GM23338 (cell line): ENCODE measurements around the gene MTPN. TPM values are rescaled to one million over a fixed set of nuclear protein-coding genes. Genes with fewer than 3 reads are reported as not detected.

ENCODE experiments used
- ATAC-seq: fragments of 200-7000 bp; cut with Tn5 transposase; 3 replicates; pipeline ENCODE4 v1.9.1; 2020
- DNase-seq: peaks from one replicate; pipeline ENCODE4 v3.0.0-alpha.2; 2015; ENCODE audit warnings: low spot score
- H2AFZ ChIP-seq: fragments of 200-600 bp; sonication (generic); 2 replicates; pipeline ENCODE4 v1.8.0; 2016; ENCODE audit warnings: antibody characterized with exemption, mild to moderate bottlenecking, moderate library complexity
- H3F3A ChIP-seq: fragments of 200-600 bp; sonication (generic); replicated peaks from 2 replicates; pipeline ENCODE4 v1.8.0; 2017; ENCODE audit warnings: antibody characterized with exemption, mixed run types, low read depth
- H3K27ac ChIP-seq: fragments of 200-600 bp; sonication (generic); 2 replicates; pipeline ENCODE4 v1.6.1; 2016; ENCODE audit warnings: low read depth
- H3K27me3 ChIP-seq: fragments of 200-600 bp; sonication (generic); 2 replicates; pipeline ENCODE4 v1.8.0; 2016; ENCODE audit warnings: mild to moderate bottlenecking, mixed run types, moderate library complexity; ENCODE audit not compliant: insufficient read depth
- H3K36me3 ChIP-seq: fragments of 200-600 bp; sonication (generic); 2 replicates; pipeline ENCODE4 v1.8.0; 2016; ENCODE audit warnings: mild to moderate bottlenecking; ENCODE audit not compliant: insufficient read depth
- H3K4me1 ChIP-seq: fragments of 200-600 bp; sonication (generic); 2 replicates; pipeline ENCODE4 v1.8.0; 2016; ENCODE audit warnings: mild to moderate bottlenecking, moderate library complexity; ENCODE audit not compliant: insufficient read depth
- H3K4me2 ChIP-seq: fragments of 200-600 bp; sonication (generic); 2 replicates; pipeline ENCODE4 v1.7.1; 2017; ENCODE audit warnings: mixed run types
- H3K4me3 ChIP-seq: fragments of 200-600 bp; sonication (generic); 2 replicates; pipeline ENCODE4 v1.6.1; 2016; ENCODE audit warnings: mixed run types
- H3K79me2 ChIP-seq: fragments of 200-600 bp; sonication (generic); replicated peaks from 2 replicates; pipeline ENCODE4 v1.8.0; 2017; ENCODE audit warnings: mild to moderate bottlenecking; ENCODE audit not compliant: insufficient read depth
- H3K9me2 ChIP-seq: fragments of 200-600 bp; sonication (generic); 2 replicates; pipeline ENCODE4 v1.8.0; 2017; ENCODE audit not compliant: insufficient read depth
- H4K20me1 ChIP-seq: fragments of 200-600 bp; sonication (generic); replicated peaks from 2 replicates; pipeline ENCODE4 v1.8.0; 2017; ENCODE audit warnings: mild to moderate bottlenecking; ENCODE audit not compliant: insufficient read depth
- H3K27ac Mint-ChIP-seq: 2 replicates; pipeline ENCODE4 v1.8.0; 2020; ENCODE audit warnings: inconsistent platforms, mild to moderate bottlenecking, moderate library complexity, mixed read lengths
- H3K27me3 Mint-ChIP-seq: 3 replicates; pipeline ENCODE4 v1.8.0; 2022; ENCODE audit warnings: low read depth, mild to moderate bottlenecking, moderate library complexity, mixed read lengths, inconsistent platforms; ENCODE audit not compliant: insufficient read depth, poor library complexity
- H3K36me3 Mint-ChIP-seq: 3 replicates; pipeline ENCODE4 v1.8.0; 2021; ENCODE audit warnings: low read depth, mild to moderate bottlenecking, inconsistent platforms, moderate library complexity, mixed read lengths
- H3K4me1 Mint-ChIP-seq: 3 replicates; pipeline ENCODE4 v1.8.0; 2020; ENCODE audit warnings: mild to moderate bottlenecking, inconsistent platforms, mixed read lengths
- H3K4me3 Mint-ChIP-seq: 3 replicates; pipeline ENCODE4 v1.8.0; 2021; ENCODE audit warnings: moderate library complexity, mild to moderate bottlenecking, inconsistent platforms, mixed read lengths
- H3K9me3 Mint-ChIP-seq: 3 replicates; pipeline ENCODE4 v1.8.0; 2020; ENCODE audit warnings: moderate library complexity, mild to moderate bottlenecking, inconsistent platforms, mixed read lengths
- CREB1 ChIP-seq: fragments of 250-450 bp; sonication (Bioruptor Pico); IDR thresholded peaks from 2 replicates; pipeline ENCODE4 v1.5.0; 2020; ENCODE audit warnings: low read depth, mild to moderate bottlenecking, moderate library complexity
- EZH2 ChIP-seq: fragments of 200-600 bp; sonication (generic); IDR thresholded peaks from one replicate; pipeline ENCODE4 v1.8.0; 2017; ENCODE audit warnings: antibody characterized with exemption, mild to moderate bottlenecking, low read depth; ENCODE audit not compliant: unreplicated experiment
- EZH2phosphoT487 ChIP-seq: fragments of 200-600 bp; sonication (generic); IDR thresholded peaks from one replicate; pipeline ENCODE4 v1.8.1; 2018; ENCODE audit warnings: antibody characterized with exemption; ENCODE audit not compliant: unreplicated experiment
- JUNB ChIP-seq: IDR thresholded peaks from one replicate; pipeline ENCODE4 v1.6.1; 2016; ENCODE audit warnings: antibody characterized with exemption; ENCODE audit not compliant: unreplicated experiment
- NANOG ChIP-seq: IDR thresholded peaks from 2 replicates; pipeline ENCODE4 v1.6.1; 2016; ENCODE audit warnings: antibody characterized with exemption, borderline replicate concordance
- POLR2AphosphoS5 ChIP-seq: IDR thresholded peaks from 2 replicates; pipeline ENCODE4 v1.6.1; 2016; ENCODE audit warnings: antibody characterized with exemption, low read depth
- STAT1 ChIP-seq: IDR thresholded peaks from one replicate; pipeline ENCODE4 v1.6.1; 2016; ENCODE audit warnings: antibody characterized with exemption; ENCODE audit not compliant: unreplicated experiment
- ZNF114 ChIP-seq: fragments of 250-450 bp; sonication (Bioruptor Pico); IDR thresholded peaks from 2 replicates; pipeline ENCODE4 v1.5.0; 2020; ENCODE audit warnings: mild to moderate bottlenecking, moderate library complexity
- ZNF331 ChIP-seq: fragments of 250-450 bp; sonication (Bioruptor Pico); IDR thresholded peaks from 2 replicates; pipeline ENCODE4 v1.5.0; 2020; ENCODE audit warnings: low read depth, mild to moderate bottlenecking, moderate library complexity
- polyA plus RNA-seq: library from polyadenylated mRNA; unstranded; fragments of >200 nt; fragmentation: Nextera tagmentation; extraction: Ambion mirVana; gene quantifications from 2 replicates; pipeline ENCODE4 v1.2.1, GENCODE V29; 2016
- total RNA-seq: library from RNA; depleted of rRNA; stranded (reverse); fragments of >200 nt; shearing (Covaris generic); gene quantifications from 2 replicates; pipeline ENCODE4 v1.2.3, GENCODE V29; 2014
- TF ChIP-seq, protein P1 (sequence below), 2 experiments: fragments of 200-600 bp in 1 of 2; sonication (generic) in 1 of 2; conservative IDR thresholded peaks; 2 replicates each; pipeline versions ENCODE4 v1.5.1 to v1.6.1; 2016 to 2017; ENCODE audit warnings: antibody characterized with exemption in 2 of 2, low read depth in 2 of 2, mild to moderate bottlenecking in 2 of 2, moderate library complexity in 1 of 2
- TF ChIP-seq, protein P2 (sequence below): IDR thresholded peaks from one replicate; pipeline ENCODE4 v1.6.1; 2018; ENCODE audit warnings: antibody characterized with exemption; ENCODE audit not compliant: unreplicated experiment
- TF ChIP-seq, protein P3 (sequence below): IDR thresholded peaks from 2 replicates; pipeline ENCODE4 v1.6.1; 2016; ENCODE audit warnings: antibody characterized with exemption
- TF ChIP-seq, protein P4 (sequence below): fragments of 250-450 bp; sonication (Bioruptor Pico); IDR thresholded peaks from 2 replicates; pipeline ENCODE4 v1.5.0; 2020; ENCODE audit warnings: mild to moderate bottlenecking, moderate library complexity

The MTPN gene
- total and polyA plus RNA-seq, 2 experiments from 2014 or later: 87.7 to 90.3 TPM

DNA sequence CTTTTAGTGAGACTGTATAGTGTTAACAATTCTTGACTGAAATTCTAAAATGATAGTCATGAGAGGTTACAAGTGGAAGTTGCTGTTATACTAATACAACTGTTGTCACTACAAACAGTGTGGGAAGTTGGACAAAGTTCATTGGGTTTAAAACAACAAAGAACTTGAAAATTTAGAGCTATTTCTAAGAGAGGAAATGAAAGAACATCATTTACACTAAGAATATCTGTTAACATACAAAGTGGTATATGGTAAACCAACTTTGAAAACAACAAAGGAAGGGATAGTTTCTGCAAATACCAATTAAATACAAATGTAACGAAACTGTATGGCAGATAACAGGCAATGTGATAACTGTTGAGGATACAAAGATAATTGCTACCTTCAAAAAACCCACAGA is 11.6 kb downstream of the MTPN start:
- no peak overlapping the region for H3K27ac ChIP-seq
- H3K36me3 ChIP-seq: no peaks in the 10 kb centered on the region
- no peaks in the 10 kb centered on the region for H3K36me3 Mint-ChIP-seq
- no peaks in the 10 kb centered on the region for H3K9me3 Mint-ChIP-seq
- peaks cover 97% of the 10 kb centered on the region for H3K79me2 ChIP-seq
- H3K4me2 ChIP-seq: no peak overlapping the region
- H2AFZ ChIP-seq: no peak overlapping the region
- ATAC-seq (no peak), DNase-seq (no peak)
- no peaks in the 10 kb centered on the region for H3K27me3 Mint-ChIP-seq
- H3K4me1 ChIP-seq: no peaks in the 10 kb centered on the region
- H3K9me2 ChIP-seq: no peaks in the 10 kb centered on the region
- H3K4me3 Mint-ChIP-seq: no peak overlapping the region
- no peaks in the 10 kb centered on the region for H3K27me3 ChIP-seq
- peaks cover 8% of the 10 kb centered on the region; the same call in 1 of the 3 replicates for H3K4me1 Mint-ChIP-seq
- no peak overlapping the region for H3K4me3 ChIP-seq
- no peak for TF ChIP-seq NANOG
- TF ChIP-seq, protein P1, sequence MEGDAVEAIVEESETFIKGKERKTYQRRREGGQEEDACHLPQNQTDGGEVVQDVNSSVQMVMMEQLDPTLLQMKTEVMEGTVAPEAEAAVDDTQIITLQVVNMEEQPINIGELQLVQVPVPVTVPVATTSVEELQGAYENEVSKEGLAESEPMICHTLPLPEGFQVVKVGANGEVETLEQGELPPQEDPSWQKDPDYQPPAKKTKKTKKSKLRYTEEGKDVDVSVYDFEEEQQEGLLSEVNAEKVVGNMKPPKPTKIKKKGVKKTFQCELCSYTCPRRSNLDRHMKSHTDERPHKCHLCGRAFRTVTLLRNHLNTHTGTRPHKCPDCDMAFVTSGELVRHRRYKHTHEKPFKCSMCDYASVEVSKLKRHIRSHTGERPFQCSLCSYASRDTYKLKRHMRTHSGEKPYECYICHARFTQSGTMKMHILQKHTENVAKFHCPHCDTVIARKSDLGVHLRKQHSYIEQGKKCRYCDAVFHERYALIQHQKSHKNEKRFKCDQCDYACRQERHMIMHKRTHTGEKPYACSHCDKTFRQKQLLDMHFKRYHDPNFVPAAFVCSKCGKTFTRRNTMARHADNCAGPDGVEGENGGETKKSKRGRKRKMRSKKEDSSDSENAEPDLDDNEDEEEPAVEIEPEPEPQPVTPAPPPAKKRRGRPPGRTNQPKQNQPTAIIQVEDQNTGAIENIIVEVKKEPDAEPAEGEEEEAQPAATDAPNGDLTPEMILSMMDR (conservative IDR thresholded peaks at IDR 0.05; ENCODE audit: low read depth in 2 of 2): no peak
- TF ChIP-seq, protein P2, sequence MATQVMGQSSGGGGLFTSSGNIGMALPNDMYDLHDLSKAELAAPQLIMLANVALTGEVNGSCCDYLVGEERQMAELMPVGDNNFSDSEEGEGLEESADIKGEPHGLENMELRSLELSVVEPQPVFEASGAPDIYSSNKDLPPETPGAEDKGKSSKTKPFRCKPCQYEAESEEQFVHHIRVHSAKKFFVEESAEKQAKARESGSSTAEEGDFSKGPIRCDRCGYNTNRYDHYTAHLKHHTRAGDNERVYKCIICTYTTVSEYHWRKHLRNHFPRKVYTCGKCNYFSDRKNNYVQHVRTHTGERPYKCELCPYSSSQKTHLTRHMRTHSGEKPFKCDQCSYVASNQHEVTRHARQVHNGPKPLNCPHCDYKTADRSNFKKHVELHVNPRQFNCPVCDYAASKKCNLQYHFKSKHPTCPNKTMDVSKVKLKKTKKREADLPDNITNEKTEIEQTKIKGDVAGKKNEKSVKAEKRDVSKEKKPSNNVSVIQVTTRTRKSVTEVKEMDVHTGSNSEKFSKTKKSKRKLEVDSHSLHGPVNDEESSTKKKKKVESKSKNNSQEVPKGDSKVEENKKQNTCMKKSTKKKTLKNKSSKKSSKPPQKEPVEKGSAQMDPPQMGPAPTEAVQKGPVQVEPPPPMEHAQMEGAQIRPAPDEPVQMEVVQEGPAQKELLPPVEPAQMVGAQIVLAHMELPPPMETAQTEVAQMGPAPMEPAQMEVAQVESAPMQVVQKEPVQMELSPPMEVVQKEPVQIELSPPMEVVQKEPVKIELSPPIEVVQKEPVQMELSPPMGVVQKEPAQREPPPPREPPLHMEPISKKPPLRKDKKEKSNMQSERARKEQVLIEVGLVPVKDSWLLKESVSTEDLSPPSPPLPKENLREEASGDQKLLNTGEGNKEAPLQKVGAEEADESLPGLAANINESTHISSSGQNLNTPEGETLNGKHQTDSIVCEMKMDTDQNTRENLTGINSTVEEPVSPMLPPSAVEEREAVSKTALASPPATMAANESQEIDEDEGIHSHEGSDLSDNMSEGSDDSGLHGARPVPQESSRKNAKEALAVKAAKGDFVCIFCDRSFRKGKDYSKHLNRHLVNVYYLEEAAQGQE: no peak
- TF ChIP-seq, protein P3, sequence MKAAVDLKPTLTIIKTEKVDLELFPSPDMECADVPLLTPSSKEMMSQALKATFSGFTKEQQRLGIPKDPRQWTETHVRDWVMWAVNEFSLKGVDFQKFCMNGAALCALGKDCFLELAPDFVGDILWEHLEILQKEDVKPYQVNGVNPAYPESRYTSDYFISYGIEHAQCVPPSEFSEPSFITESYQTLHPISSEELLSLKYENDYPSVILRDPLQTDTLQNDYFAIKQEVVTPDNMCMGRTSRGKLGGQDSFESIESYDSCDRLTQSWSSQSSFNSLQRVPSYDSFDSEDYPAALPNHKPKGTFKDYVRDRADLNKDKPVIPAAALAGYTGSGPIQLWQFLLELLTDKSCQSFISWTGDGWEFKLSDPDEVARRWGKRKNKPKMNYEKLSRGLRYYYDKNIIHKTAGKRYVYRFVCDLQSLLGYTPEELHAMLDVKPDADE: no peak
- TF ChIP-seq ZNF331: no peak
- no peak for TF ChIP-seq EZH2phosphoT487
- no peak for TF ChIP-seq EZH2
- TF ChIP-seq, protein P4, sequence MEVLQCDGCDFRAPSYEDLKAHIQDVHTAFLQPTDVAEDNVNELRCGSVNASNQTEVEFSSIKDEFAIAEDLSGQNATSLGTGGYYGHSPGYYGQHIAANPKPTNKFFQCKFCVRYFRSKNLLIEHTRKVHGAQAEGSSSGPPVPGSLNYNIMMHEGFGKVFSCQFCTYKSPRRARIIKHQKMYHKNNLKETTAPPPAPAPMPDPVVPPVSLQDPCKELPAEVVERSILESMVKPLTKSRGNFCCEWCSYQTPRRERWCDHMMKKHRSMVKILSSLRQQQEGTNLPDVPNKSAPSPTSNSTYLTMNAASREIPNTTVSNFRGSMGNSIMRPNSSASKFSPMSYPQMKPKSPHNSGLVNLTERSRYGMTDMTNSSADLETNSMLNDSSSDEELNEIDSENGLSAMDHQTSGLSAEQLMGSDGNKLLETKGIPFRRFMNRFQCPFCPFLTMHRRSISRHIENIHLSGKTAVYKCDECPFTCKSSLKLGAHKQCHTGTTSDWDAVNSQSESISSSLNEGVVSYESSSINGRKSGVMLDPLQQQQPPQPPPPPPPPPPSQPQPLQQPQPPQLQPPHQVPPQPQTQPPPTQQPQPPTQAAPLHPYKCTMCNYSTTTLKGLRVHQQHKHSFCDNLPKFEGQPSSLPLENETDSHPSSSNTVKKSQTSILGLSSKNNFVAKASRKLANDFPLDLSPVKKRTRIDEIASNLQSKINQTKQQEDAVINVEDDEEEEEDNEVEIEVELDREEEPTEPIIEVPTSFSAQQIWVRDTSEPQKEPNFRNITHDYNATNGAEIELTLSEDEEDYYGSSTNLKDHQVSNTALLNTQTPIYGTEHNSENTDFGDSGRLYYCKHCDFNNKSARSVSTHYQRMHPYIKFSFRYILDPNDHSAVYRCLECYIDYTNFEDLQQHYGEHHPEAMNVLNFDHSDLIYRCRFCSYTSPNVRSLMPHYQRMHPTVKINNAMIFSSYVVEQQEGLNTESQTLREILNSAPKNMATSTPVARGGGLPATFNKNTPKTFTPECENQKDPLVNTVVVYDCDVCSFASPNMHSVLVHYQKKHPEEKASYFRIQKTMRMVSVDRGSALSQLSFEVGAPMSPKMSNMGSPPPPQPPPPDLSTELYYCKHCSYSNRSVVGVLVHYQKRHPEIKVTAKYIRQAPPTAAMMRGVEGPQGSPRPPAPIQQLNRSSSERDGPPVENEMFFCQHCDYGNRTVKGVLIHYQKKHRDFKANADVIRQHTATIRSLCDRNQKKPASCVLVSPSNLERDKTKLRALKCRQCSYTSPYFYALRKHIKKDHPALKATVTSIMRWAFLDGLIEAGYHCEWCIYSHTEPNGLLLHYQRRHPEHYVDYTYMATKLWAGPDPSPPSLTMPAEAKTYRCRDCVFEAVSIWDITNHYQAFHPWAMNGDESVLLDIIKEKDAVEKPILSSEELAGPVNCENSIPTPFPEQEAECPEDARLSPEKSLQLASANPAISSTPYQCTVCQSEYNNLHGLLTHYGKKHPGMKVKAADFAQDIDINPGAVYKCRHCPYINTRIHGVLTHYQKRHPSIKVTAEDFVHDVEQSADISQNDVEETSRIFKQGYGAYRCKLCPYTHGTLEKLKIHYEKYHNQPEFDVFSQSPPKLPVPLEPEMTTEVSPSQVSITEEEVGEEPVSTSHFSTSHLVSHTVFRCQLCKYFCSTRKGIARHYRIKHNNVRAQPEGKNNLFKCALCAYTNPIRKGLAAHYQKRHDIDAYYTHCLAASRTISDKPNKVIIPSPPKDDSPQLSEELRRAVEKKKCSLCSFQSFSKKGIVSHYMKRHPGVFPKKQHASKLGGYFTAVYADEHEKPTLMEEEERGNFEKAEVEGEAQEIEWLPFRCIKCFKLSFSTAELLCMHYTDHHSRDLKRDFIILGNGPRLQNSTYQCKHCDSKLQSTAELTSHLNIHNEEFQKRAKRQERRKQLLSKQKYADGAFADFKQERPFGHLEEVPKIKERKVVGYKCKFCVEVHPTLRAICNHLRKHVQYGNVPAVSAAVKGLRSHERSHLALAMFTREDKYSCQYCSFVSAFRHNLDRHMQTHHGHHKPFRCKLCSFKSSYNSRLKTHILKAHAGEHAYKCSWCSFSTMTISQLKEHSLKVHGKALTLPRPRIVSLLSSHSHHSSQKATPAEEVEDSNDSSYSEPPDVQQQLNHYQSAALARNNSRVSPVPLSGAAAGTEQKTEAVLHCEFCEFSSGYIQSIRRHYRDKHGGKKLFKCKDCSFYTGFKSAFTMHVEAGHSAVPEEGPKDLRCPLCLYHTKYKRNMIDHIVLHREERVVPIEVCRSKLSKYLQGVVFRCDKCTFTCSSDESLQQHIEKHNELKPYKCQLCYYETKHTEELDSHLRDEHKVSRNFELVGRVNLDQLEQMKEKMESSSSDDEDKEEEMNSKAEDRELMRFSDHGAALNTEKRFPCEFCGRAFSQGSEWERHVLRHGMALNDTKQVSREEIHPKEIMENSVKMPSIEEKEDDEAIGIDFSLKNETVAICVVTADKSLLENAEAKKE (CRISPR knock-in tag): no peak
- no peak for TF ChIP-seq ZNF114 (CRISPR knock-in tag)
- TF ChIP-seq CREB1 (CRISPR knock-in tag): no peak
- no peak for TF ChIP-seq POLR2AphosphoS5
- TF ChIP-seq STAT1: no peak
- no peak for TF ChIP-seq JUNB
- H4K20me1 ChIP-seq: peaks cover 13% of the 10 kb centered on the region
- no peaks in the 10 kb centered on the region for H3F3A ChIP-seq
- H3K27ac Mint-ChIP-seq: no peak overlapping the region
